ENCODE results near the gene TIMELESS.
"Not testable (repeated sequence)": the region's sequence is repeated elsewhere in the genome, so short reads cannot be mapped to it uniquely, and the experiment has no call there.

Gene TIMELESS

DNA sequence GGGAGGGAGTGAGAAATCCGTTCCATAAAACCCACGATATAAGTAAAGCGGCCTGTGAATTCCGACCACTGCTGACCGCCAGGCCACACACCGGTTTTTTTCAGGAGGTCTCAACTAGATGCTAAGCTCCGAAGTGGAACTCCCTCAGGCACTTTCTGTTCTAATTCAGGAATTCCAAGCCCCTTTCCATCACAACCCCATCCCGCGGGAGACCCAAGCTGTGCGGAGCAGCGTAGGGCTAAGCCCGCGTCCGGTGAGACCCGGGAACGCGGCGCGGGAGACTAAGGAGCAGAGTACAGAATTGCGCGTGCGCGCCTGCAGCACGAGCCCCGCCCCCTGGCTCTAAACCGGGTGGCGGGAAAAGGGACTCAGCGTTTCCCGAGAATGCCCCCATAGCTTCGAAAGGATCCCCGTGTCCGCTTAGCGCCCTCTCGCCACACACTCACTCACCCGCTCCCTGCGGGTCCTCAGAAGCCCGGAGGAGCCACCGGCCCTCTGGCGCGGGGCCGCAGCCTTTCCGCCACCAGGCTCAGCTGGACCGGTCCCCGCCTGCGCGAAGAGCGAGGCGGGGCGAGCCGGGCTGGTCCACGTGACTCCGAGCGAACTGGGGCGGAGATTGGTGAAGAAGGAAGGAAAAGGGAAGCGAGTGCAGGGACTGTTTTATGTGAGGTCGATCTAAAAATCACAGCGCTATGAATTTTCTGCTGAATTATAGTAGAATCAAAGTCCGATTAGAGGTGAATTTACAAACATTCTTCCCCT, at the start of gene TIMELESS:
TIMELESS (minus strand) TSS at position 567 of the 762 bp plus-strand sequence. CDS start 15,256 bp downstream, outside the sequence.
- DNase-seq: peak; percentile 81

GRCh38 chr12:56498126-56498902, 49.1 kb upstream of the TIMELESS start:
- not testable (repeated sequence) for DNase-seq

DNA sequence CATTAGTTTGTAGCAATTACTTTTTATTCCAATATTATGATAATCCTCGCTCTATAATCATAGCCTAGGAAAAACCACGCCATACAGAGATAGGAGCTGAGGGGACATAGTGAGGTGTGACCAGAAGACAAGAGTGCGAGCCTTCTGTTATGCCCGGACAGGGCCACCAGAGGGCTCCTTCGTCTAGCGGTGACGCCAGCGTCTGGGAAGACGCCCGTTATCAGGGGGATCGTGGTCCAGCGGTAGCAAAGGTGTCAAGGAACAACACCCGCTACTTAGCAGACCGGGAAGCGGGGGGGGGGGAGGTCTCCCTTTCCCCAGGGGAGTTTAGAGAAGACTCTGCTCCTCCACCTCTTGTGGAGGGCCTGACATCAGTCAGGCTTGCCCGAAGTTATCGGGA, 47.5 kb upstream of the TIMELESS start:
- DNase-seq: not testable (repeated sequence)

DNA sequence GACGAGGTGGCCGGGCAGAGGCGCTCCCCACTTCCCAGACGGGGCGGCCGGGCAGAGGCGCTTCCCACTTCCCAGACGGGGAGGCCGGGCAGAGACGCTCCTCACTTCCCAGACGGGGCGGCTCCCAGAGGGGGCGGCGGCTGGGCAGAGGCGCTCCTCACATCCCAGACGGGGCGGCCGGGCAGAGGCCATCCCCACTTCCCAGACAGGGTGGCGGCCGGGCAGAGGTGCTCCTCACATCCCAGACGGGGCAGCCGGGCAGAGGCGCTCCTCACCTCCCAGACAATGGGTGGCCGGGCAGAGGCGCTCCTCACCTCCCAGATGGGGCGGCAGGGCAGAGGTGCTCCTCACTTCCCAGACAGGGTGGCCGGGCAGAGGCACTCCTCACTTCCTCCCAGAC, 45.3 kb upstream of the TIMELESS start:
- not testable (repeated sequence) for DNase-seq

GRCh38 chr12:56494106-56494415, 44.8 kb upstream of the TIMELESS start:
- not testable (repeated sequence) for DNase-seq

GRCh38 chr12:56493409-56494105, 44.3 kb upstream of the TIMELESS start:
- DNase-seq: not testable (repeated sequence)

GRCh38 chr12:56490360-56490759, 41.1 kb upstream of the TIMELESS start:
- DNase-seq: no peak

GRCh38 chr12:56488041-56488955, 39.1 kb upstream of the TIMELESS start, which contains the start of gene GLS2:
Gene GLS2 (minus strand): TSS chr12:56488161. CDS start chr12:56488118, 43 bp downstream.
- peak; percentile 88 for DNase-seq

- peak; percentile 44 for DNase-seq
Observed at GRCh38 chr12:56487448-56488040, 38.3 kb upstream of the TIMELESS start.

GRCh38 chr12:56486694-56487093, 37.5 kb upstream of the TIMELESS start:
- DNase-seq: no peak

DNA sequence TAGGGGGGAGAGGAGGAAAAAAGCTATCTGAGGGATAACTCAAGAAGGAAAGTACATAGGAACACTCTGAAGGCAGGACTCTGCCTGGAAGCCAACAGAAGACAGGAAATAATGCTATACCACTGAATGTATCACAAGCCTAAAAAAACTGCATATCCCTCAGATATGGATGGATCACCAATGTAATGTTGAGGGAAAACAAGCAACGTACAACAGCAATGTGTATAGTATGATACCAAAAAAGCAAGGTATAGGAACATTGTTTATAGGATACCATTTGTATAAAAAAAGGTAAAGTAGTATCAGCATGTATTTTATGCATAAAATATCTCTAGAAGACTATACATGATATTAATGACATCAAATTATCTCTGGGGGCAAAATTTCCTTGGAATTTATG, 35.3 kb upstream of the TIMELESS start:
- no peak for DNase-seq

DNA sequence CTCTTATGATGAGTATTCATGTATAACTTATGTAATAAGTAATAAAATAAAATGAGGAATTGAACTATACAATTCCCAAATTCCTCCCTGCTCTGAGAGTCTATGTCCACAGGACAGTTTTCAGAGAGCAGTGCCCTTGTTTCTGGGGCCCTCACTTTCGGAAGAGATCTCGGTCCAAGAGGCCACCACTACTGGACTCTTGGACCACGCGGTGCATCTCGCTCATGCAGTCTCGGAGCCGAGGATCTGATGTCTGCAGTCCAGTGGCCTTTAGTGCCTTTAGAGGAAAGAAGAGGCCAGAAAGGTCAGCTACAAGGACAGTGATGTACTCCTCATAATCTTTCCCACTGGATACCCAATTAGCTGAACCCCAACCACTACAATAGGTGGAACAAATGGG, 30.4 kb upstream of the TIMELESS start:
- no peak for DNase-seq

DNA sequence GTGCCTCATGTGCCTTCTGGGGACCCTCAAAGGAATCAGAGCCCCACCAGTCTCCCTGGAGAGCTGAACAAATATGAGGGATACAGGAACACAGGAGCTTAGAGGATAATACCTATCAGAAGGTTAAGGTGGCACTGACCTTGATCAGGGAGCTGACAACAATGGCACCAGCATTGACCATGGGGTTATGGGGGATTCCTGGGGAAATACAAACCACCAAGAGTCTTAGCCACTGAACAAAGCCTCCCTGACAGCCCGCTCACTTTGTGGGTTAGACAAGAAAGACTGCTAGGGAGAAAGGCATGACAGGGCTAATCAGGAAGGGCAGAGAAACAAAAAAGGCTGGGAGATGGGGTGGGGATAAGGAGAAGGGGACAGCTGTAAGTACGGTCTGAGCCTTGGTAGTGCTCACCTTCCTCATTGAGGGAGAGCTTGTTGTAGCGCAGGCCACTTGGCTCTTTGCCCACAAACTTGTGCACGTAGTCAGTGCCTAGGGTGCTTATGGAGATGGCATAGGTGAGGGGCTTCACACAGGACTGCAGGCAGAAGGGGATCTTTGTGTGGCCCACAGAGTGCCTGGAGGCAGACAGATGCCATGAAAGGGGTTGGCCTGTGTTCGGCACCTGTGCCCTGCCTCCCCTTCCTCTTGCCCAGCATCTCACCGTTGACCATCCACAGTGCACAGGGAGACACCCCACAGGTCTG, 28.4 kb upstream of the TIMELESS start:
- DNase-seq: no peak

GRCh38 chr12:56476972-56477432, 27.8 kb upstream of the TIMELESS start:
- no peak for DNase-seq

DNA sequence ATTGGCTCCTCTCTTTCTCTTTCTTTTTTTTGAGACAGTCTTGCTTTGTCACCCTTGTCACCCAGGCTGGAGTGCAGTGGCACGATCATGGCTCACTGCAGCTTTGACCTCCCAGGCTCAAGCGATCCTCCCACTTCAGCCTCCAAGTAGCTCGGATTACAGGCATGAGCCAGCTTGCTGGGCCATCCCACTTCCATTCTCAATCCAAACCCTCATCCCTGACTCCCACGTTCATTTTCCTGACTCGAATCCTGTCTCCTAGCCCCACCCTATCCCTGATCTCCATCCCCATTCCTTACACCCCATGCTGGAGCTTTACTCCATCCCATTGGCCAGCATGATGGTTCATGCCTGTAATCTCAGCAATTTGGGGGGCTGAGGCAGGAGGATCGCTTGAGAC, 26.9 kb upstream of the TIMELESS start:
- DNase-seq: no peak

GRCh38 chr12:56474389-56474788, 25.2 kb upstream of the TIMELESS start:
- no peak for DNase-seq

GRCh38 chr12:56469007-56469930, 20.0 kb upstream of the TIMELESS start:
- DNase-seq: no peak

GRCh38 chr12:56468216-56469006, 19.2 kb upstream of the TIMELESS start, which contains the start of gene SPRYD4:
Gene SPRYD4 (plus strand): TSS chr12:56468578. CDS start chr12:56468592, 14 bp downstream.
- peak; percentile 89 for DNase-seq

GRCh38 chr12:56462565-56462964, 13.3 kb upstream of the TIMELESS start:
- DNase-seq: no peak
